H54 (cell line): ENCODE data around the gene LPAR6.
"Not testable (repeated sequence)": the region's sequence is repeated elsewhere in the genome, so short reads cannot be mapped to it uniquely, and the experiment has no call there.

Source experiments
- DNase-seq: peaks from one replicate; pipeline ENCODE4 v3.0.0; 2011; ENCODE audit warnings: low spot score, mixed read lengths; ENCODE audit not compliant: insufficient read length
- FAIRE-seq: peaks from 3 replicates; lab custom pipeline; 2011; peaks lifted over from hg19 to GRCh38; lab: Jason Lieb, UNC
- POLR2A ChIP-seq: IDR thresholded peaks from 2 replicates; pipeline ENCODE4 v1.6.1; 2011; ENCODE audit warnings: low read depth, mild to moderate bottlenecking, low read length

Gene LPAR6

GRCh38 chr13:48412881-48413351 lies at the start of gene LPAR6:
Gene LPAR6 (minus strand): TSS chr13:48413113. CDS start chr13:48412423, 690 bp downstream.
- FAIRE-seq (no peak), DNase-seq (no peak)
- TF ChIP-seq POLR2A = no peak

GRCh38 chr13:48457578-48458242 lies 44.8 kb upstream of the LPAR6 start:
- TF ChIP-seq POLR2A = no peak
- no peak for DNase-seq
- no peak for FAIRE-seq

GRCh38 chr13:48456546-48456945 lies 43.6 kb upstream of the LPAR6 start:
- DNase-seq = no peak
- FAIRE-seq = no peak
- no peak for TF ChIP-seq POLR2A

GRCh38 chr13:48451196-48451595 lies 38.3 kb upstream of the LPAR6 start:
- FAIRE-seq, DNase-seq: not testable (repeated sequence)

GRCh38 chr13:48449656-48450055 lies 36.7 kb upstream of the LPAR6 start:
- FAIRE-seq (no peak), DNase-seq (no peak)
- no peak for TF ChIP-seq POLR2A

- FAIRE-seq = no peak
- DNase-seq = no peak
- TF ChIP-seq POLR2A = no peak
Observed at GRCh38 chr13:48448959-48449614, 36.2 kb upstream of the LPAR6 start.

- no peak for TF ChIP-seq POLR2A
- FAIRE-seq (peak; percentile 43), DNase-seq (no peak)
Observed at GRCh38 chr13:48448285-48448958, 35.5 kb upstream of the LPAR6 start.

- no peak for TF ChIP-seq POLR2A
- FAIRE-seq (peak; percentile 66), DNase-seq (peak; percentile 3)
Observed at GRCh38 chr13:48446464-48446863, 33.6 kb upstream of the LPAR6 start.

- FAIRE-seq (no peak), DNase-seq (no peak)
- TF ChIP-seq POLR2A = no peak
Observed at GRCh38 chr13:48443442-48444208, 30.7 kb upstream of the LPAR6 start.

- FAIRE-seq (no peak), DNase-seq (no peak)
- TF ChIP-seq POLR2A = no peak
Observed at GRCh38 chr13:48437371-48437770, 24.5 kb upstream of the LPAR6 start.

GRCh38 chr13:48436661-48437288 lies 23.9 kb upstream of the LPAR6 start:
- FAIRE-seq = no peak
- no peak for DNase-seq
- no peak for TF ChIP-seq POLR2A

GRCh38 chr13:48434200-48434599 lies 21.3 kb upstream of the LPAR6 start:
- FAIRE-seq = no peak
- TF ChIP-seq POLR2A = no peak
- DNase-seq = no peak

- no peak for DNase-seq
- TF ChIP-seq POLR2A = no peak
- no peak for FAIRE-seq
Observed at GRCh38 chr13:48431987-48432615, 19.2 kb upstream of the LPAR6 start.
